ENCODE measurements around the gene SHISA5.
"Not testable (repeated sequence)": the region's sequence is repeated elsewhere in the genome, so short reads cannot be mapped to it uniquely, and the experiment has no call there.

SHISA5 gene, protein sequence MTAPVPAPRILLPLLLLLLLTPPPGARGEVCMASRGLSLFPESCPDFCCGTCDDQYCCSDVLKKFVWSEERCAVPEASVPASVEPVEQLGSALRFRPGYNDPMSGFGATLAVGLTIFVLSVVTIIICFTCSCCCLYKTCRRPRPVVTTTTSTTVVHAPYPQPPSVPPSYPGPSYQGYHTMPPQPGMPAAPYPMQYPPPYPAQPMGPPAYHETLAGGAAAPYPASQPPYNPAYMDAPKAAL

DNA sequence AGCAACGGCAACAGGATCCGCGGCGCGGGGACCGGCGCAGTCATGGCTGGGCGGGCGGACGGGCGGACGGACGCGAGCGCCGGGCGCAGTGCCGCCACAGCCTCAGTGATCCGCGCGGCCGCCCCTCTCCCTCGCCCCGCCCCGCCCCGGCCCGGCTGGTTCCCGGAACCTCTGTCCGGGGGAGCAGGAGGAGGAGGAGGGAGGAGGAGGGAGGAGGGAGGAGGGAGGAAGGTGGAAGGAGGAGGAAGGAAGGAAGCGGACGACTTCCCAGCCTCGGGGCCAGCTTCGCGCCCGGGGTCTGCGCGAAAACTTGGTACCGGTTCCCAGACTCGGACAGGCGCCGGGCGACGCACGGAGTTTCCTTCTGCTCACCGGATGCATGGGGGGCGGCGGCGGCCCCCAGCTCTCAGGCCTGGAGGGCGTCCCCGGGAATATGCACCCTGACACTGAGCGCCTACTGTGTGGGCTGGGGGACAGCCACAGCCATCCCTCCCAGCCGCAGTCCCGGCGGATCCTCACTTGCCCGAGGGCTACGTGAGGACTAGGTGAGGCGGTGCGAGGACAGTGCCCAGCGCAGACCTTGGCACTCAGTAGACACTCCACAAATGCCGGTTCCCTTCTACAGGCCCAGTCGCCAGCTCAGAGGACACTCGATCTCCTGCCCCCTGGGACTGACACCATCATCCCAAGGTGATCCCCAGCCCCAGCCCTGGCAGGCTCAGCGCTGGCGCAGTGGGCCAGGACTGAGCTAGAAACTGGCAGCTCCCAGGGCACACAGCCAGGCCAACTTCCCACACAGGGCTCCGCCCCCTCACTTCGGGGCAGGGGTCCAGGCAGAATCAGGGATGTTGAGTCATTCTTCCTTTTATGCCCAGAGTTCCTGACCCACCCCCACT lies at the start of gene SHISA5:
TSS of gene SHISA5 (minus strand) at position 124 of the 896 bp plus-strand sequence. CDS start at position 44, 80 bp downstream.
- TF ChIP-seq, protein P1, sequence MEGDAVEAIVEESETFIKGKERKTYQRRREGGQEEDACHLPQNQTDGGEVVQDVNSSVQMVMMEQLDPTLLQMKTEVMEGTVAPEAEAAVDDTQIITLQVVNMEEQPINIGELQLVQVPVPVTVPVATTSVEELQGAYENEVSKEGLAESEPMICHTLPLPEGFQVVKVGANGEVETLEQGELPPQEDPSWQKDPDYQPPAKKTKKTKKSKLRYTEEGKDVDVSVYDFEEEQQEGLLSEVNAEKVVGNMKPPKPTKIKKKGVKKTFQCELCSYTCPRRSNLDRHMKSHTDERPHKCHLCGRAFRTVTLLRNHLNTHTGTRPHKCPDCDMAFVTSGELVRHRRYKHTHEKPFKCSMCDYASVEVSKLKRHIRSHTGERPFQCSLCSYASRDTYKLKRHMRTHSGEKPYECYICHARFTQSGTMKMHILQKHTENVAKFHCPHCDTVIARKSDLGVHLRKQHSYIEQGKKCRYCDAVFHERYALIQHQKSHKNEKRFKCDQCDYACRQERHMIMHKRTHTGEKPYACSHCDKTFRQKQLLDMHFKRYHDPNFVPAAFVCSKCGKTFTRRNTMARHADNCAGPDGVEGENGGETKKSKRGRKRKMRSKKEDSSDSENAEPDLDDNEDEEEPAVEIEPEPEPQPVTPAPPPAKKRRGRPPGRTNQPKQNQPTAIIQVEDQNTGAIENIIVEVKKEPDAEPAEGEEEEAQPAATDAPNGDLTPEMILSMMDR (IDR thresholded peaks at IDR 0.05; ENCODE audit: insufficient read depth, low read depth, low read length, missing control alignments): no peak
- peak within 1 kb of the TSS; percentile 53 for H3K4me3 ChIP-seq (ENCODE audit: low read depth, low read length)
- DNase-seq (ENCODE audit: low read depth): peak; percentile 56

DNA sequence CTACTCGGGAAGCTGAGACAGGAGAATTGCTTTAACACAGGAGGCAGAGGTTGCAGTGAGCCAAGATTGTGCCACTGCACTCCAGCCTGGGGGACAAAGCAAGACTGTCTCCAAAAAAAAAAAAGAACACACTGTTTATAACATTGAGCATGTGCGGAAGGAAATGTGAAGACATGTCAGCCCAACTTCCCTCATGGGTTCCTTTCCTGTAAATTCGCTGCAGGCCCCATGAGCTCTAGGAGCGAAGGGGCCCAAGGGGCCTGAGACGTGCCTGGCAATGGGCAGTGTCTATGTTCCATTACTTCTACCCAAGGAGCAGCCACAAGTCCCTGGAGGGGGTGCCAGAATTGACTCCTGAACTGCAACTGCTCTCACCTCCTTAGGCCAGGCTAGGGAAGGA lies 49.4 kb upstream of the SHISA5 start:
- no peak for DNase-seq (ENCODE audit: low read depth)
- TF ChIP-seq, protein P1 (IDR thresholded peaks at IDR 0.05; ENCODE audit: insufficient read depth, low read depth, low read length, missing control alignments): no peak
- no peak overlapping the region for H3K4me3 ChIP-seq (ENCODE audit: low read depth, low read length)

DNA sequence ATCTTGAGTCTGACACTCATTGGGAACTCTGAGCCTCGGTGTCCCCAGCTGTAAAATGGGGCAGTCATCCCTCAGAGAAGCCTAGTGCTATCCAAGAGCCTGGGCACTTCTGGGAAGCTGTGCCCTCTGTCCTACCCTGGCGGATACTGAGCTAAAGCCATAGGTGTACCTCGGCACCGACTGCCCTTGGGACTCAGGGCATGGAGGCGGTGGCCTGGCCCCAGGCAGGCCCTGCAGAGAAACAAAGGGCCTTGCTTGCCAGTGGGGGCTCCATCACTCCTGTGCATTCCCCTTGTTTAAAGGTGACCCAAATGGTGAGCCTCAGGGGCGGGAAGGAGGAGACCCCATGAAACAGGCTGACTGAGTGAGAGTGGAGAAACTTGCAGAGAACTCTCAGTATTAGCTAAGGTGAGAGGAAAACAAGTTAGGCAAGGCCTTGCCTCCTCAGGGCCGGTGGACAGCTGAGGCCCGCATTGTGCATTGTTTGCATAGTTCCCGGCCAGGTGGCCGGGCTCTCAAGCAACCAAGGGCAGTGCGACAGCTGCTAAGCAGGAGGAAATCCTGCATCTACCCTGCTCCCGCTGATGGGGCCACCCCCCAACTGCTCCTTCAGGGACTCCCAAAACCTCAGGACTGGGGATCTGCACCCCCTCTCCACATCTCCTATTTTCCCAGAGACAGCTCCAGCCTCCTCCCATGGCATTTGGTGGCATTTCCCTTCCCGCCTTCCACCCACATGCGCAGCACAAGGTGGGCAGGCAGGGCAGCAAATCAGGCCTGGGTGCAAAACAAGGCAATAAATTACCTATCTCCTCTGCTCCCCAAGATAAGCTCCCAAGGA lies 48.4 kb upstream of the SHISA5 start:
- DNase-seq (ENCODE audit: low read depth): no peak
- TF ChIP-seq, protein P1 (IDR thresholded peaks at IDR 0.05; ENCODE audit: insufficient read depth, low read depth, low read length, missing control alignments): no peak

DNA sequence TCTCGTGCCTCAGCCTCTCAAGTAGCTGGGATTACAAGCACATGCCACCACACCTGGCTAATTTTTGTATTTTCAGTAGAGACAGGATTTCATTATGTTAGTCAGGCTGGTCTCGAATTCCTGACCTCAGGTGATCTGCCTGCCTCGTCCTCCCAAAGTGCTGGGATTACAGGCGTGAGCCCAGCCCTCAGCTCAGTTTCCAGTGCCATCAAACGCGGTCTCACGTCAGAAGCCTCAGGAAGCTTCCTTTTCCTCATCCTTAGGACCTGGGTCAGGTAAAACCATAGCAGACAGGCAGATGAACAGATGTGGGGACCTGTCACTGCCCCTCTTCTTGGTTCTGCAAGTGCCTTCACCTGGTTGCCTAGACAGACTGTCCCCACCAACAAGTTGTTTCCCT lies 47.7 kb upstream of the SHISA5 start:
- DNase-seq (ENCODE audit: low read depth); H3K4me3 ChIP-seq (ENCODE audit: low read depth, low read length): not testable (repeated sequence)

More for the DNA sequence above, 48.4 kb upstream of the SHISA5 start:
- H3K4me3 ChIP-seq (ENCODE audit: low read depth, low read length): no peak overlapping the region

DNA sequence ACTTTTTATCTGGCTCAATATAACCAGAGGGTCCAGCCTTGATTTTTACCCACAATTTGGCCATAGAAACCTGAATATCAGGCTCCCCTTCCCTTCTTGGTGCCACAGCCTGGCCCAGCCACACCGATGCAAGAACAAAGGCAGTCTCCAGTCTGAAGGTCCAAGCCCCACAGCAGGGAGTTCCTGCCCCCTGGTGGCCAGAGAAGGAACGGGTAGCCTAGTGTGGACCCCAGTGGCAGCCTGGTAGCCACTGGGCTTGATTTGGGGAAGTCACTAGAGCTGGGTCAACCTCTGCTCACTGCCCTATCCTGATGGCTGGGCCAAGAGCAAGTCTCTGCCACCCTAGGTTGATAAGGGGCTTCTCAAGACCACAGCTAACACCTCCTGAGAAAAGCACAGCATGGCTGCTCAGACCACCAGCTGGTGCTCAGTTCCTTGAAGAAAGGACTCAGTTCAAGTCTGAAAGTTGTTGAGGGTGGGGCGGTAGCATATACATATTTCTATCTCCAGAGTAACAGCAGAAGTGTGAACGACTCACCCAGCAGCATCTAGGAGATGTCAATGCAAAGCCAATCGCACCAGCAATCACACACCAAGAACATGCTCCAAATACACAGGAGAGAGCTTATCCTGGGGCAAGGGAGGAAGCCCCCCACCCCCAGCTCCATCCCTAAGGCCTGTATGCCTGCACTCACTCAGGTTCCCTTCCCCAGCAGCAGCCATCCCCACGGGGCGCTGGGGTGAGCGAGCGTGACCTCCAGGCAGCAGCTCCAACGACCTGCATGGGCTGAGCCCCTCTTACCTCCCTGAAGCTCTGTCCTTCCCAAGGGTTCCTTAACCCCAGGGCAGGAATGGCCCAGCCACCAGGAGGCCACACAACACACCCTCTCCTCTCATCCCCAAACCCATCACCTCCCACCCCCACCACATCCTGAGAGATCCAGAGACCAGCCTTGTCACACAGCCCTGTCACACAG lies 45.0 kb upstream of the SHISA5 start:
- peak; percentile 84 for DNase-seq (ENCODE audit: low read depth)
- TF ChIP-seq, protein P1 (IDR thresholded peaks at IDR 0.05; ENCODE audit: insufficient read depth, low read depth, low read length, missing control alignments): peak; percentile 94
- H3K4me3 ChIP-seq (ENCODE audit: low read depth, low read length): no peak overlapping the region

DNA sequence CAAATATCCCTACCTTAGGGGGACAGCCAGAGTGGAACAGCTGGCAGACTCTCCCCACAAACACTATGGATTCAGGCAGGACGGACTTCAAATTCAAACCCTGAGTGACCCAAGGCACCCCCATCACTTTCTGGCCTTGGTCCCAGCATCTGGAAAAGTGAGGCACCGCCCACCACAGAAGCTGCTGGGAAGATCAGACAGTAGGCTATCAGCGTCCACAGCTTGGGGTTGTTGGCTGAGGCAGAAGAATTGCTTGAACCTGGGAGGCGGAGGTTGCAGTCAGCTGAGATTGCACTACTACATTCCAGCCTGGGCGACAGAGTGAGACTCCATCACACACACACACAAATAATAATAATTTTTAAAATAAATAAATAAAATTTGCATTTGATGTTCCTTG lies 44.2 kb upstream of the SHISA5 start:
- no peak for DNase-seq (ENCODE audit: low read depth)
- TF ChIP-seq, protein P1 (IDR thresholded peaks at IDR 0.05; ENCODE audit: insufficient read depth, low read depth, low read length, missing control alignments): no peak

More for the DNA sequence above, 44.2 kb upstream of the SHISA5 start:
- no peak overlapping the region for H3K4me3 ChIP-seq (ENCODE audit: low read depth, low read length)

Measured in GM12865 (cell line).